ENCODE results near the gene PLXNB1.
A peak's percentile ranks its signal among the peaks of the same experiment; 100 is the strongest.
"Not testable (repeated sequence)": the region's sequence is repeated elsewhere in the genome, so short reads cannot be mapped to it uniquely, and the experiment has no call there.

PLXNB1 gene

DNA sequence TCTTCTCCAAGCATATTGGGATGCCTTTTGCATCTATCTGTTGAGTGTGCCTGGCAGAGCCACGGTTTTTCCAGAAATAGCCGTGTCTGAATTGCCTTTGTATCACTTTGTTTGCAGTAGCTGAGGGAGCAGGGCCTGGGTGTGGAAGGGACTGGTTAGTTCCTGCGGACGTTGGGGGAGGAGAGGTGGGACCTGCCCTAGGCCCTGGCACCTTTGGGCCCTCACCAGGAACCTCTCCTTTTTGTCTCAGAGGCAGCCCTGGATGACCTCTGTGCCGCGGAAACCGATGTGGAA lies 35.3 kb upstream of the PLXNB1 start:
- DNase-seq, result no peak

DNA sequence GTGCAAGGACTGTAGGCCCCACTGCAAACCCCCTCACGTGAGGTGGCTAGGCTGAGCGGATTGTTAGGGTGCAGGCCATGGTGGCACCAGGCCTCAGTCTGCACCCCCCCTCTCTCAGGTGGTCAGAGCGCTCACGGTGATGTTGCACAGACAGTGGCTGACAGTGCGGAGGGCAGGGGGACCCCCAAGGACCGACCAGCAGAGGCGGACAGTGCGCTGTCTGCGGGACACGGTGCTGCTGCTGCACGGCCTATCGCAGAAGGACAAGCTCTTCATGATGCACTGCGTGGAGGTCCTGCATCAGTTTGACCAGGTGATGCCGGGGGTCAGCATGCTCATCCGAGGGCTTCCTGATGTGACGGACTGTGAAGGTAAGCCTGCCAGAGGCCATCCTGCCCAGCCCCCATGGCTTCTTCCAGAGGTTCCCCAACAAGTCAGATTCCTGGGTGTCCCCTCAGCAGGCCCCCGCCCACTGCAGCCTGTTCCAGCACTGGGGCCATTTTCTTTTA lies 34.9 kb upstream of the PLXNB1 start:
- no peak for DNase-seq

DNA sequence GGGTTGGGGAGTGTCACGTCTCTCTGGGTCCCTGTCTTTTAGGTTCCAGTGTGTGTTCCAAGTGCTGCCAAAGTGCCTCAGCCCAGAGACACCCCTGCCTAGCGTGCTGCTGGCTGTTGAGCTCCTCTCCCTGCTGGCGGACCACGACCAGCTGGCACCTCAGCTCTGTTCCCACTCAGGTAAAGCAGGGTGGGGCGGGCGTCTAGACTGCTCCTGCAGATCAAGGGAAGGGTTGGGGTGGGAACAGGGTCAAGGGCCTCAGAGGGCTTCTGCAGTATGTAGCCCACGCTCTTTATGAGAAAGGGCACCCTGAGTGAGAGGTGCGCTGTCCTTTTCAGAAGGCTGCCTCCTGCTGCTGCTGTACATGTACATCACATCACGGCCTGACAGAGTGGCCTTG lies 33.8 kb upstream of the PLXNB1 start:
- DNase-seq, result no peak

GRCh38 chr3:48461767-48462166 lies 31.9 kb upstream of the PLXNB1 start:
- not testable (repeated sequence) for DNase-seq

- DNase-seq, result no peak
These were observed 30.6 kb upstream of the PLXNB1 start for GRCh38 chr3:48460517-48460902.

DNA sequence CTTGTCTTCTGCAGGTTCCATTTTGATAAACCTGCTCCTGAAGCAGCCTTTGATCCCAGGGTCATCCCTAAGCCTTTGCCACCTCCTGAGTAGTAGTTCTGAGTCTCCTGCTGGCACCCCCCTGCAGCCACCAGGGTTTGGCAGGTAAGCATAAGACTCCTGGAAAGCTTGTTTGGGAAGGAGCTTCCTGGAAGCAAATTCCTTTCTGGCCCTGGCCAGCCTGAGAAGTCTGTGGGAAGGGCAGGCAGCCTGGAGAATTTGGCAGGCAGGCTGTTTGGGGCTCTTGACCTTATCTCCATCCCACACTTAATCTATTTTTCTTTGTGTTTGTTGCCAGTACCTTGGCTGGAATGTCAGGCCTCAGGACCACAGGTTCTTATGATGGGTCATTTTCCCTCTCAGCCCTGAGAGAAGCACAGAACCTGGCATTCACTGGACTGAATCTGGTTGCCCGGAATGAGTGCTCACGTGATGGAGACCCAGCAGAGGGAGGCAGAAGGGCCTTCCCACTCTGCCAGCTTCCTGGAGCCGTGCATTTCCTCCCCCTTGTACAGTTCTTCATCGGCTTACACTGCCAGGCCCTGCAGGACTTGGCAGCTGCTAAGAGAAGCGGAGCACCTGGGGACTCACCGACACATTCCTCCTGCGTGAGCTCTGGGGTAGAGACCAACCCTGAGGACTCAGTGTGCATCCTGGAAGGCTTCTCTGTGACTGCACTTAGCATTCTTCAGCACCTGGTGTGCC lies 30.1 kb upstream of the PLXNB1 start:
- DNase-seq, result no peak

GRCh38 chr3:48459331-48459730 lies 29.4 kb upstream of the PLXNB1 start:
- no peak for DNase-seq

- no peak for DNase-seq
These were observed 26.6 kb upstream of the PLXNB1 start for GRCh38 chr3:48456456-48456855.

DNA sequence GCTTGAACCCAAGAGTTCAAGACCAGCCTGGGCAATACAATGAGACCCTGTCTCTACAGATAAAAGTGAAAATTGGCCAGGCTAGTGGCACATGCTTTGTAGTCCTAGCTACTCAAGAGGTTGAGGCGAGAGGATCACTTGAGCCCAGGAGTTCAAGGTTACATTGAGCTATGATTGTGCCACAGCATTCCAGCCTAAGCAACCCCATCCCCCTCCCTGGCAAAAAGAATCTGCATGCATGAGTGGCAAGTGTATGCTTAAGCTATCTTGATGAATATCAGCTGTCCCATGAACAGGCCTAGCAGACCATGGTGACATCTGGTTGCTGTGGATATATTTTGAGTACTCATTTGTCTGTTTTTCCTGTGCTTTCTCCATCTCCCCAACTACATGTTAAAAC lies 21.4 kb upstream of the PLXNB1 start:
- DNase-seq, result no peak

DNA sequence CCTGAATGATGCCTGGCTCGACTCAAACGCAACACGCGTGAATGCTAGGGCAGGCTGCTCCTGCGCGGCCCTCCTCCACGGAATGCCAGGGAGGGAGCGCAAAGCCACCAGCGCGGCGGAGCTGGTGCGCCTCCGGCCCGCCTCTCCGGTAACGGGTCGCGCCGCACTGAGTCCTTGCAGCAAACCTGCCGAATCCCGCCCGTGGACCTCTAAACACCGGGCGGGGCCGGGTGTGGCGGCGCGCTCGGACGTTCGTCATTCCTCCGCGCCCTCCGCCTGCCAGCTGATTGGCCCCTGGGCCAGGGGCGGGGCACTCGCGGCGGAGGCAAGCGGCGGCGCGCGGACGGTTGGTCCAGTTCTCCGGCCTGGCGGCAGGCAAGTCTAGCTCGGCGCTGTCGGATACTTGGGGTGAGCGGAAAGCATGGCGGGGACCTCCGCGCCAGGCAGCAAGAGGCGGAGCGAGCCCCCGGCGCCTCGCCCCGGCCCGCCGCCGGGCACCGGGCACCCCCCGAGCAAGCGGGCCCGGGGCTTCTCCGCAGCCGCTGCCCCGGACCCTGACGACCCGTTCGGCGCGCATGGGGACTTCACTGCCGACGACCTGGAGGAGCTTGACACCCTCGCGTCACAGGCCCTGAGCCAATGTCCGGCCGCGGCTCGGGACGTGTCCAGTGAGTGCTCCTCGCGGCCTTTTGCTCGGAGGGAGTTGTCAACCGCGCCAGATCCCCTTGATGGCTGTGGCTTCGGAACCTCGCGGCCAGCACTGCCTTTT lies 16.7 kb upstream of the PLXNB1 start, which contains the start of gene ATRIP:
ATRIP (plus strand) TSS at position 313 of the 769 bp plus-strand sequence; CDS start at position 422, 109 bp downstream.
- no peak for DNase-seq

DNA sequence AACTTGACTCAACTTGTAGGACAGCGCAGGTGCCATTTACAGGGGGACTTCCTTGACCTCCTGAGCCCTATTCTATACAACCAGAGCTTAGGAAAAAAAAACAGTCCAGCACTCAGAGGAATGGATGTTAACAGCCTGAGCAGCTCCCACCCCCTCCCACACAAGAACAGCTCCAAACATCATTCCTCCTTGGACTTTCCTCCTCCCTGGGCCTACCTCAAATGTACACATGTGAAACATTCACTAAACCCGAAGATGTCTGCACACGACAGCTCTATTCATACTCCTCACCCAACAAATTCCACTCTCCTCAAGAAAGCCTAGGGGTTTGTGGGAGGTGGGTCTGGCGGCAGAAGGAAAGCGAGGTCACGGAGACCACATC lies 16.1 kb upstream of the PLXNB1 start:
- DNase-seq, result no peak

DNA sequence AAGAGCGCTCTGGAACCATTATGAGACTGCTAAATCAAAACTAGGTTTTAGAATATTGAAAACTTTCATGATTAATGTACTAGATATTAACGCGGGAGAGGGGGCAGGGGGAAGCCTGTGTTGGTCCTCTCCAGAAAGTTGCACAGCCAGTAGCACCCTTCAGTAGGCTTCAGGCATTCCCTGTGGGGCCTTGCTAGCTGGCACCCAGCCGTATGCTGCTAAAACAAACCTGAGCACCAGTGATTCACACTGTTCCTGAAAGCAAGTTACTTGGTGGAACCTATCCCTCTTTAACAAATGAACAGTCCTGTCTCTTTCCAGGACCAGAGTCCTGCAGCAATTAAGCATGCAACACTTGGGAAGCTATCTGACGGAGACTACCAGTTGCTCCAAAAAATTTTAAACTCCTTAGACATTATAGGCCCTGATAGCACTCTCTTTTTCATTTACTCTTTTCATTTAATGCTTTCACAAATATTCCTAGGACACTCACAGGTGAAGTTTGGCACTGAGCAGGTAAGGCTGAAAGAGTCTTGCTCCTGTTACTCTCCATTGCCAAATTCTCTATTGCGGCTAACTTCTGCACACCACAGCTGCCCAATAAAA lies 15.5 kb upstream of the PLXNB1 start:
- no peak for DNase-seq

- DNase-seq, result no peak
These were observed 12.1 kb upstream of the PLXNB1 start for GRCh38 chr3:48441940-48442339.

DNA sequence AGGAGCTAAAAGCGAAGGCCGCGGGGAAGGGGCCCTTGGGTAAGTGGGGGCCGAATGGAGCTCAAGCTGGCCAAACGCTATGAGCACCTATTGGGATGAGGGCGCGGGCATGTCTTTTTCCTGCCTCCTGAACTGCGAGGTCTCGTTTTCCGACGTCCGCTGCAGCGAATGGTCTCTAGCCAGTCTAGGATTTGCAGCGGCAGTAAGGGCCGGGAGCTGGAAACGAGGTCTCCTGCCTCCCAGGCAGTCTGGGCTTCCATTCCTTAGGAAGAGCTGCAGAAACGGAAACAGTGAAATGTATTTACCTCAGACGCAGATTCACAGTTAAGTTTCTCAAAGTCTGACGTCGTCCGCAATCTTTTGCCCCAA lies 10.7 kb upstream of the PLXNB1 start:
- no peak for DNase-seq

DNA sequence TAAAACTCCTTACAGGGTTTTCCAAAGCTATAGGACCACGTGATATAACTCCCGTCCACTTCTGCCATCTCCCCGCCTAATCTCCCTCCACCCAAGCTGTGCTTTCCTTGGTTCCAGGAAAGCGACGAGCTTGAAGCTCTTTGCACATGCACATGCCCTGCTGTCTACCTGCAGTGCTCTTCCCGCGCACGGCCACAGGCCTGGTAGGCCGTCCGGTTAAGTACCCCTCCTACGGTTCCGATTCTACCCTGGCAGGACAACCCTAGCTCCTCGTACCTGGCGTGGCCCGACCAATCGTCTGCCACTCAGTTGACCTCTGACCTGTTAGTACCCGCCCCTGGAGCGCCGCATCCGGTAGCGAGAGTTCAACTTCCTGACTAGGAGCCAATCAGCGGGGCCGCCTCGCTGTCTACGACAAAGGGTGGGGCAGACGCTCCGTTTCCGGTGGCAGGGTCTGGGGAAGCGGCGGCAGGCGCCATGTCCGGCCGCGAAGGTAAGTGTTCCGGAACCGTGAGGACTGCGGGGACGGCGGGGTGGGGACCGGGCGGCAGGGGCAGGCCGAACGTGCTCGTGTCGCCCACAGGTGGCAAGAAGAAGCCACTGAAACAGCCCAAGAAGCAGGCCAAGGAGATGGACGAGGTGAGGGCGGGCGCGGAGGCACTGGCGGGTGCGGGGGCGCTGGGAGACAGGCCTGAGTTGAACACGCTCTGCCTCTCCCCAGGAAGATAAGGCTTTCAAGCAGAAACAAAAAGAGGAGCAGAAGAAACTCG lies 10.1 kb upstream of the PLXNB1 start, which contains the start of the genes CCDC51 and TMA7:
CCDC51 (minus strand) TSS at position 300 of the 770 bp plus-strand sequence. CDS start 4,991 bp downstream, outside the sequence.
TMA7 (plus strand) TSS at position 438 of the 770 bp plus-strand sequence; CDS start at position 478, 40 bp downstream.
- DNase-seq, result peak; percentile 77

GRCh38 chr3:48437812-48438211 lies 7.9 kb upstream of the PLXNB1 start:
- no peak for DNase-seq

- DNase-seq, result no peak
These were observed 7.0 kb upstream of the PLXNB1 start for GRCh38 chr3:48436855-48437254.

GRCh38 chr3:48436477-48436787 lies 6.5 kb upstream of the PLXNB1 start:
- DNase-seq, result no peak

DNA sequence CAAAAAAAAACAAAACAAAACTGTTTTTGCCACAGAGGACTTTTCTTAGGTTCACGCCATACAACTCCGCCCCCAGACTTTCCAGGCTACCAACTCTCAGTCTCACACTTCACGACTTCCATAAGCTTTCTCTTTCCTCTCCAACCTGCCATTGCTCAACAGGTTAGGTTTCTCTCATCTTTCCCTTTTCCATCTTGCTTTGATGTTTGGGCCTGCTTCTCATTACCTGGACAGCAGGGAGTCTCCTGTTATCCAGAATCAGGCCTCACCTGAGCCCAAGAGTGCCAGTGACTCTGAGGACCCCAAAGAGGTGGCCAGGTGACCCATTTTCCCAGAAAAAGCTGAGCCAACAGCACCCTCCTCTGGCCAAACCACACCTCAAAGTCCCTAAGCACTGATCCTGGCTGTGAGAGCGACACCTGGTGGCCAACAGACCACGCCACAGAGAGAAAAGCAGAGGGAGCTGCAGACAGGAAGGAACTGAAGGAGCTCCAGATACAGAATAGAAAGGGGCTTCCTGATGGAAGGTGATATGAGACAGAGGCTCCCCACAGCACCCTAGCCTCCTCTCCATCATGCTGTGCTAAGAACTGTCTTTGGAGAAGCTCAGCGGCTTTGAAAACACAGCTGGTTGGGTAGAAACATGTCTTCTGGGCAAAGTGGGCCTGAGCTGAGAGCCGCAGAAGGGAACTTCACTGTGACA lies 6.0 kb upstream of the PLXNB1 start:
- no peak for DNase-seq

- no peak for DNase-seq
These were observed 5.3 kb upstream of the PLXNB1 start for GRCh38 chr3:48435223-48435595.

- DNase-seq, result no peak
These were observed 4.8 kb upstream of the PLXNB1 start for GRCh38 chr3:48434591-48435222.

DNA sequence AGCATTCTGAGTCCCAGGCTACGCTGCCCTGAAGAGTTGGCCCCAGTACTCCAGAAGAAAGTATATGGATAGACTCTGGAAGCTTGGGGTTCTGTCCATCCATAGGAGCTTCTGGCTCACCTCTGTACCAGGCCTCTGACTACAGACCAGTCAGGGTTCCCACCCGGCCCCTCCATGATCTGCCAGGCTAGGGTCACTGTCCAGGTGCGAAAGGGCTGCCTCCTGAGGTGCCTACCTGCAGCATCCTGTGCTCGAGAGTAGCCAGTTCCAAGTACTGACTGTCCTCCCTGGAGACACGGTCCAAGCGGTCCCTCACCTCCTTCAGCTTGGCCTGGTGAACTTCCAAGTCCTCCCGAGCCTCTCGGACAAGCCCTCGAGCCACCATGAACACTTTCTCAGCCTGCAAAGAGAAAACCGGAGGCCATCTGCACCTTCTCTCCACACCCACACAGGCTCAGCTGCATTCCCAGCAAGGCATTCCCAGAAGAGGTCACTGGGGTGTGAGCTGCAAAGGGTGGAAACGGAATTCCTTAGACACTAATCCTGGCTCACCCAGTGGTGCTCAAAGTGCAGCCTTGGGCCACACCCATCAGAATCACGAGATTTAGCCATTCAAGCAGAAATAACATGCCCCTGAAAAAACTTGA lies 3.7 kb upstream of the PLXNB1 start:
- no peak for DNase-seq
